Mesenteric fat pad (tissue), 1 donor: ENCODE results near the gene PATJ. TPM values are rescaled to one million over a fixed set of nuclear protein-coding genes. Genes with fewer than 3 reads are reported as not detected.

Experiments used
- DNase-seq: peaks from one replicate; pipeline ENCODE4 v3.0.0-alpha.2; 2020; ENCODE audit warnings: low spot score
- total RNA-seq: library from RNA; stranded (reverse); fragmentation: NEBNext Ultra II Directional; extraction: Animal tissue kit (Norgen Biotek cat#: 25700); gene quantifications from one replicate; pipeline ENCODE4 v1.2.1, GENCODE V29; 2021
- donor health status: DM: yes; HTN: yes; CAD: no.

The PATJ gene
- total RNA-seq, 1 donor from 2014 or later: 11.1 TPM

- no peak for DNase-seq
These were observed 298.2 kb downstream of the PATJ start for GRCh38 chr1:62040450-62040849.

- no peak for DNase-seq
These were observed 298.7 kb downstream of the PATJ start for GRCh38 chr1:62040973-62041372.

GRCh38 chr1:62043154-62043553 lies 300.9 kb downstream of the PATJ start:
- DNase-seq: no peak

GRCh38 chr1:62045574-62045973 lies 303.3 kb downstream of the PATJ start:
- DNase-seq: no peak

GRCh38 chr1:62046927-62047326 lies 304.6 kb downstream of the PATJ start:
- no peak for DNase-seq

GRCh38 chr1:62050165-62050564 lies 307.9 kb downstream of the PATJ start:
- DNase-seq: no peak

- no peak for DNase-seq
These were observed 310.7 kb downstream of the PATJ start for GRCh38 chr1:62052946-62053345.

- no peak for DNase-seq
These were observed 311.9 kb downstream of the PATJ start for GRCh38 chr1:62054188-62054587.

- DNase-seq: no peak
These were observed 314.9 kb downstream of the PATJ start for GRCh38 chr1:62057230-62057629.

- DNase-seq: no peak
These were observed 315.5 kb downstream of the PATJ start for GRCh38 chr1:62057641-62058290.

GRCh38 chr1:62058956-62059355 lies 316.7 kb downstream of the PATJ start:
- no peak for DNase-seq

GRCh38 chr1:62062087-62062486 lies 319.8 kb downstream of the PATJ start:
- DNase-seq: no peak

GRCh38 chr1:62064829-62065407 lies 322.6 kb downstream of the PATJ start:
- DNase-seq: no peak

- DNase-seq: no peak
These were observed 324.4 kb downstream of the PATJ start for GRCh38 chr1:62066713-62067112.

- DNase-seq: no peak
These were observed 326.1 kb downstream of the PATJ start for GRCh38 chr1:62068416-62068843.

GRCh38 chr1:62068978-62069377 lies 326.7 kb downstream of the PATJ start:
- DNase-seq: no peak

- DNase-seq: no peak
These were observed 328.2 kb downstream of the PATJ start for GRCh38 chr1:62070384-62071011.

- DNase-seq: no peak
These were observed 329.4 kb downstream of the PATJ start for GRCh38 chr1:62071695-62072094.

- no peak for DNase-seq
These were observed 334.0 kb downstream of the PATJ start for GRCh38 chr1:62076286-62076685.

- no peak for DNase-seq
These were observed 335.5 kb downstream of the PATJ start for GRCh38 chr1:62077821-62078220.

GRCh38 chr1:62082456-62083363 lies 340.4 kb downstream of the PATJ start:
- no peak for DNase-seq
